PFSK-1 (cell line): ENCODE measurements around the gene C10orf71.

Experiments used
- FOXP2 ChIP-seq: optimal IDR thresholded peaks from 2 replicates; pipeline ENCODE3; 2011; ENCODE audit warnings: borderline replicate concordance, control low read depth, inconsistent platforms; ENCODE audit not compliant: insufficient read depth; ENCODE audit errors: extremely low read length, extremely low read depth
- POLR2AphosphoS5 ChIP-seq: IDR thresholded peaks from 2 replicates; pipeline ENCODE4 v1.6.1; 2012; ENCODE audit warnings: low read depth, mild to moderate bottlenecking, control low read depth, low read length, moderate library complexity
- REST ChIP-seq, 2 experiments: IDR thresholded peaks; 2 replicates each; pipeline versions ENCODE4 v1.6.1 to v1.8.0; 2011 to 2012; ENCODE audit warnings: low read depth in 2 of 2, low read length in 2 of 2, control low read depth in 1 of 2, inconsistent platforms in 1 of 2, mild to moderate bottlenecking in 1 of 2, moderate library complexity in 1 of 2; ENCODE audit not compliant: insufficient read depth in 1 of 2
- SIN3A ChIP-seq: IDR thresholded peaks from 2 replicates; pipeline ENCODE4 v1.6.1; 2012; ENCODE audit warnings: mild to moderate bottlenecking, low read length, moderate library complexity, borderline replicate concordance; ENCODE audit not compliant: insufficient read depth
- TAF1 ChIP-seq: IDR thresholded peaks from 2 replicates; pipeline ENCODE4 v1.6.1; 2012; ENCODE audit warnings: low read length, control low read depth, borderline replicate concordance; ENCODE audit not compliant: insufficient read depth

Gene C10orf71

GRCh38 chr10:49364051-49364450 lies 65.1 kb downstream of the C10orf71 start:
- no peak for TF ChIP-seq POLR2AphosphoS5
- no peak for TF ChIP-seq SIN3A
- no peak for TF ChIP-seq TAF1
- TF ChIP-seq FOXP2: no peak
- TF ChIP-seq REST (IDR thresholded peaks at IDR 0.05; ENCODE audit: insufficient read depth in 1 of 2, low read depth in 2 of 2, low read length in 2 of 2): no peak

- no peak for TF ChIP-seq POLR2AphosphoS5
- no peak for TF ChIP-seq REST (IDR thresholded peaks at IDR 0.05; ENCODE audit: insufficient read depth in 1 of 2, low read depth in 2 of 2, low read length in 2 of 2)
- TF ChIP-seq SIN3A: no peak
- TF ChIP-seq TAF1: no peak
- no peak for TF ChIP-seq FOXP2
Observed at GRCh38 chr10:49364747-49365146, 65.8 kb downstream of the C10orf71 start.

- TF ChIP-seq POLR2AphosphoS5 (no peak), TAF1 (no peak), REST (IDR thresholded peaks at IDR 0.05; ENCODE audit: insufficient read depth in 1 of 2, low read depth in 2 of 2, low read length in 2 of 2) (no peak), FOXP2 (no peak)
Observed at GRCh38 chr10:49365275-49365674, 66.3 kb downstream of the C10orf71 start.

GRCh38 chr10:49365675-49366415 lies 66.9 kb downstream of the C10orf71 start:
- TF ChIP-seq TAF1 (no peak), SIN3A (no peak), REST (IDR thresholded peaks at IDR 0.05; ENCODE audit: insufficient read depth in 1 of 2, low read depth in 2 of 2, low read length in 2 of 2) (no peak), FOXP2 (no peak), POLR2AphosphoS5 (no peak)

- no peak for TF ChIP-seq POLR2AphosphoS5
Observed at GRCh38 chr10:49366460-49366859, 67.5 kb downstream of the C10orf71 start.
